Esophagus squamous epithelium (tissue), 5 donors: ENCODE data around the gene FXYD6. TPM values are rescaled to one million over a fixed set of nuclear protein-coding genes. Genes with fewer than 3 reads are reported as not detected.

Experiments
- DNase-seq: peaks from one replicate; lab custom pipeline; 2025; lab: John Stamatoyannopoulos, UW
- H3K27ac ChIP-seq, 4 donors: fragments of 200-600 bp; sonication (generic); one replicate each; pipeline ENCODE4 v1.5.1; 2016 to 2019; ENCODE audit warnings: mild to moderate bottlenecking in 1 of 4
- H3K27me3 ChIP-seq, 4 donors: fragments of 200-600 bp; sonication (generic); 1 replicate in 3 of 4; 2 replicates in 1 of 4; pipeline versions ENCODE4 v1.5.1 to v1.6.0; 2017 to 2021; ENCODE audit warnings: antibody characterized with exemption in 1 of 4
- H3K36me3 ChIP-seq, 3 donors: fragments of 200-600 bp; sonication (generic); one replicate each; pipeline ENCODE4 v1.5.1; 2016 to 2019
- H3K4me1 ChIP-seq, 3 donors: fragments of 200-600 bp; sonication (generic); one replicate each; pipeline ENCODE4 v1.5.1; 2017 to 2019
- H3K4me3 ChIP-seq, 4 donors: fragments of 200-600 bp; sonication (generic); 1 replicate in 3 of 4; 2 replicates in 1 of 4; pipeline ENCODE4 v1.5.1; 2016 to 2019; ENCODE audit warnings: mild to moderate bottlenecking in 2 of 4, moderate library complexity in 1 of 4
- H3K9me3 ChIP-seq, 3 donors: fragments of 200-600 bp; sonication (generic); one replicate each; pipeline ENCODE4 v1.5.1; 2016 to 2019
- POLR2A ChIP-seq, 4 donors: fragments of 450-650 bp; IDR thresholded peaks; one replicate each; pipeline ENCODE4 v1.6.1; 2017; ENCODE audit warnings: antibody characterized with exemption in 4 of 4, mild to moderate bottlenecking in 4 of 4, moderate library complexity in 3 of 4
- WGBS, 2 donors: methylation state at CpG; one replicate each; pipeline ENCODE4 v1.1.5; 2018; 5-methylcytosine and 5-hydroxymethylcytosine counted together
- intact Hi-C: fragments of 100-400 bp; cut with DNase I; formaldehyde crosslinking; loops from one replicate; pipeline ENCODE4 v1.15.0; 2022
- total RNA-seq, 4 donors: library from RNA; depleted of rRNA; stranded (reverse); fragments of >200 nt; gene quantifications; one replicate each; pipeline ENCODE4 v1.1.0, GENCODE V29; 2016
- TF ChIP-seq, protein P1 (sequence below), 6 experiments: fragments of 450-650 bp in 4 of 6; fragments of 200-600 bp in 2 of 6; sonication (generic) in 2 of 6; IDR thresholded peaks; one replicate each; pipeline ENCODE4 v1.5.1; 2016 to 2019; ENCODE audit warnings: antibody characterized with exemption in 6 of 6, mild to moderate bottlenecking in 4 of 6, moderate library complexity in 4 of 6
- donor health status: DM: yes; HTN: yes; CAD: no.

FXYD6 gene
- total RNA-seq, 4 donors from 2014 or later: 0.61 to 27.7 (median 2.1) TPM

DNA sequence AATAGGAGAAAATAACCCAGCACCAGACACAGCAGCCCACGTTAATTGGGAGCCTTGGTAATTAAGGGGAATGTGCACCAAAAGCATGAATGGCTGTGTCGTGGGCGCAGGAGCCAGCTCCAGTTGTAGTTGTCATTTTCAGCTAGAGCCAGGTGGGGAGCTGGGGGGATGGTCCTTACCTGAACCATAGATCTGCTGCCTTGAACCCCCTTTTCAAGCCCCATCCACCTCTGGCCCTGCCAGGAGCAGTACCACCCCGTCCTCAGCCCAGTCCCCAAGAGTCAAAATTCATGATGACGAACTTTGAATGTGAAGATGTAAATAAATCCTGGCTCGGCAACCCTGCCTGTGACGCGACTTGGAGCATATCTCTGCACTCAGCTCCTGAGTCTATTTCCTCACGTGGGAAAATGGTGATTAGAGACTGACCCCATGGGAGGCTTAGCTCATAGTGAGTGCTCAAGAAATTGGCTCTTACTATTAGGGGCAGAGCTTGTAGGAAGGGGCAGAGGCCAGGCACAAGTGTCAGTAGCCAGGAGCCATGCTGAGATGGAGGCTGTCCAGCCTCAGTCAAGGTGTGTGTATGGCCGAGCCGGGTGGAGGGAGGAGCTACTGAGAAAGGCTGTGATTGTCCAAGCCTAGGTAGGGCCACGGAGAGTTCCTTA is 794 bp upstream of the FXYD6 start:
- no peaks in the 10 kb centered on the region for H3K9me3 ChIP-seq
- intact Hi-C loops: no loop called here
- H3K36me3 ChIP-seq: no peaks in the 10 kb centered on the region
- no peak for TF ChIP-seq POLR2A (IDR thresholded peaks at IDR 0.05)
- TF ChIP-seq, protein P1, sequence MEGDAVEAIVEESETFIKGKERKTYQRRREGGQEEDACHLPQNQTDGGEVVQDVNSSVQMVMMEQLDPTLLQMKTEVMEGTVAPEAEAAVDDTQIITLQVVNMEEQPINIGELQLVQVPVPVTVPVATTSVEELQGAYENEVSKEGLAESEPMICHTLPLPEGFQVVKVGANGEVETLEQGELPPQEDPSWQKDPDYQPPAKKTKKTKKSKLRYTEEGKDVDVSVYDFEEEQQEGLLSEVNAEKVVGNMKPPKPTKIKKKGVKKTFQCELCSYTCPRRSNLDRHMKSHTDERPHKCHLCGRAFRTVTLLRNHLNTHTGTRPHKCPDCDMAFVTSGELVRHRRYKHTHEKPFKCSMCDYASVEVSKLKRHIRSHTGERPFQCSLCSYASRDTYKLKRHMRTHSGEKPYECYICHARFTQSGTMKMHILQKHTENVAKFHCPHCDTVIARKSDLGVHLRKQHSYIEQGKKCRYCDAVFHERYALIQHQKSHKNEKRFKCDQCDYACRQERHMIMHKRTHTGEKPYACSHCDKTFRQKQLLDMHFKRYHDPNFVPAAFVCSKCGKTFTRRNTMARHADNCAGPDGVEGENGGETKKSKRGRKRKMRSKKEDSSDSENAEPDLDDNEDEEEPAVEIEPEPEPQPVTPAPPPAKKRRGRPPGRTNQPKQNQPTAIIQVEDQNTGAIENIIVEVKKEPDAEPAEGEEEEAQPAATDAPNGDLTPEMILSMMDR (IDR thresholded peaks at IDR 0.05): no peak
- 37 to 60% methylated on average over 6 to 10 of the region's 12 CpGs for WGBS, 2 donors
- peak overlapping the region; percentile 28 to 75 (median 50) for H3K4me3 ChIP-seq
- H3K4me1 ChIP-seq: peaks cover 17 to 56% (median 27%) of the 10 kb centered on the region in 3 donors
- no peak for DNase-seq
- H3K27ac ChIP-seq: peak overlapping the region in 3 of 4 donors; percentile 8 to 64 (median 24)
- peaks cover 5 to 95% (median 11%) of the 10 kb centered on the region in 4 donors for H3K27me3 ChIP-seq

DNA sequence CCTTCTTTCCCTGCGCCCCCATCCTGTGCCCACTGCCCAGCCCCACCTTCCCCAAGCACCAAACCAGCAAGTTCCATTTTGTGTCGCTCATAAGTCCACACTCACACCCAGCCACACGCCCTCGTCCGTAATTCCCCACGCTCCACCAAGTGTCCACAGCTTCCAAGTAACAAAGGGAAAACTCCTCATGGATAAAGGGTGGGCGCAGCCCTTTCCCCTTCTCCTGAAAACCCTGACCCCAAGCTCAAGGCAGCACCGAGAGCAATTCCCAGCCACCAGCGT is 458 bp downstream of the FXYD6 start:
- Histone ChIP-seq H3K4me1 (peaks cover 16 to 62% (median 26%) of the 10 kb centered on the region in 3 donors), H3K9me3 (no peaks in the 10 kb centered on the region), H3K27ac (peak overlapping the region in 3 of 4 donors; percentile 8 to 64 (median 59)), H3K27me3 (peaks cover 5 to 99% (median 11%) of the 10 kb centered on the region in 4 donors), H3K4me3 (peak overlapping the region; percentile 28 to 75 (median 50)), H3K36me3 (no peaks in the 10 kb centered on the region)
- 0 to 2% methylated on average over 8 to 9 of the region's 9 CpGs for WGBS, 2 donors
- TF ChIP-seq, protein P1 (IDR thresholded peaks at IDR 0.05): no peak
- no peak for TF ChIP-seq POLR2A (IDR thresholded peaks at IDR 0.05)
- DNase-seq: no peak
- intact Hi-C loops: no loop called here

DNA sequence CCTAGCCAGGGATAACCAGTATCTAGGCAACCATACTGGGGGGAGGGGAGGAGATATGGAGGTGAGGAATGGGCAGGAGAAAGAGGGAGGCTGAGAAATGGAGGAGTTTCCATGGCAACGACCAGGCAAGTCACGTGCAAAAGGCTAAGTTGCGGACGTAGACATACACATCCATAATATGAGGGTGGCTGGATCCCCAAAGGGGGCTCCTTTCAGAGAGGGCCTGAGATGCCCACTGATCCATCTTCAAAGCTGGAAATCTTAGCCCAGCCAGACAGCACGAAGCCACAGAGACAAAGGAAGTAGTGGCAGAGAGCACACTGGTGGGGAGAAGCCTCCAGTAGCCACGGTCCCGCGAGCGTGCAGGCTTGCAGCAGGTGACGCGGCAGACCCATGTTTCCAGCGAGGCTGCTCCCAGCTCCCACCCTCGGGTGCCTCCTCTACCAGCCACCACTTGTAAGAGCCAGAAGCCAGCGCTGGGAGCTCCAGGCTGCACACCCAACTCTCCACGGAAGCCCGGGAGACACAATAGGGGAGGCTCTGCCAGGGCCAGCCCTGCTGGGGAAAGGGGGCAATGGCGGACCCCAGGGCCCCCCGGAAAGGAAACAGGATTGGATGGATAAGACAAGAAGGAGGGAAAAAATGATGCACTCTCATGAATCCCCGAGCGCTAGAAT is 938 bp downstream of the FXYD6 start:
- Histone ChIP-seq H3K36me3 (no peaks in the 10 kb centered on the region), H3K27ac (peak overlapping the region in 3 of 4 donors; percentile 8 to 64 (median 59)), H3K27me3 (peaks cover 5 to 96% (median 11%) of the 10 kb centered on the region in 4 donors), H3K9me3 (no peaks in the 10 kb centered on the region), H3K4me1 (peaks cover 16 to 62% (median 26%) of the 10 kb centered on the region in 3 donors), H3K4me3 (peak overlapping the region in 3 of 4 donors; percentile 49 to 75 (median 51))
- no peak for DNase-seq
- WGBS, 2 donors: 5 to 9% methylated on average over 15 to 16 of the region's 20 CpGs
- intact Hi-C loops: no loop called here
- TF ChIP-seq, protein P1 (IDR thresholded peaks at IDR 0.05): no peak

DNA sequence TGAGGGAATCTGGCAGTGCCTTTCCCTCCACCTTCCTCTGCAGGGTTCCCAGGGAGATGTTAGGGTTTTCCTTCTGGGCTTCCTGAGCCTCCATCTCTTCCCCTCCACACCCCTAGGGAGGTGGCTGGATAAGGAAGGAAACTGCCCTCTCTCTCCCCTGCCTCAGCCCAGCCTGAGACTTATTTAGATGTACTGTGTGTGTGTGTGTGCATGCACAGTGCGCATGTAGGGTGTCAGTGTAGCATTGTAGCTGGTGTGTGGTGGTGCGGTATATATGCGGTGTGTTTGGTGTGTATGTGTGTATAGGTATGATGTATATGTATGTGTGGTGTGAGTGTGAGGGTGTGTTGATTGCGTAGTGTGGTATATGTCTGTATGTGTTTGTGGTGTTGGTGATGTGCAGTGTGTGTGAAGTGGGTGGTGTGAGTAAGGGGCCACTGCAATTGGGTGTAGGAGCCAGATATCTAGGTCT is 1.5 kb downstream of the FXYD6 start:
- DNase-seq: no peak
- Histone ChIP-seq H3K9me3 (no peaks in the 10 kb centered on the region), H3K27ac (peak overlapping the region in 2 of 4 donors; percentile 10 to 61), H3K4me1 (peaks cover 16 to 68% (median 26%) of the 10 kb centered on the region in 3 donors), H3K36me3 (no peaks in the 10 kb centered on the region), H3K4me3 (peak overlapping the region in 2 of 4 donors; percentile 51 to 75), H3K27me3 (peaks cover 5 to 90% (median 11%) of the 10 kb centered on the region in 4 donors)
- intact Hi-C loops: no loop called here
- TF ChIP-seq, protein P1 (IDR thresholded peaks at IDR 0.05): no peak
- no peak for TF ChIP-seq POLR2A (IDR thresholded peaks at IDR 0.05)
- WGBS, 2 donors: 90 to 96% methylated on average over 4 of the region's 4 CpGs
